SK-N-SH treated with all-trans-retinoic acid at 6 μM for 48 hours (cell line): ENCODE results near the gene CRKL.

ENCODE experiments used
- BACH2 ChIP-seq: fragments of 250-450 bp; sonication (Bioruptor Pico); IDR thresholded peaks from 2 replicates; pipeline ENCODE4 v1.9.0; 2021; ENCODE audit warnings: mild to moderate bottlenecking, borderline replicate concordance
- CSDC2 ChIP-seq: fragments of 250-450 bp; sonication (Bioruptor Pico); IDR thresholded peaks from 2 replicates; pipeline ENCODE4 v1.5.0; 2020; ENCODE audit warnings: mild to moderate bottlenecking, moderate library complexity
- PPARA ChIP-seq: fragments of 250-450 bp; sonication (Bioruptor Pico); IDR thresholded peaks from 2 replicates; pipeline ENCODE4 v1.5.0; 2020; ENCODE audit warnings: mild to moderate bottlenecking, borderline replicate concordance
- SNAI2 ChIP-seq: fragments of 250-450 bp; sonication (Bioruptor Pico); IDR thresholded peaks from 2 replicates; pipeline ENCODE4 v1.5.0; 2020; ENCODE audit warnings: mild to moderate bottlenecking, moderate library complexity
- TOX ChIP-seq: fragments of 250-450 bp; sonication (Bioruptor Pico); IDR thresholded peaks from 2 replicates; pipeline ENCODE4 v1.8.0; 2021; ENCODE audit warnings: mild to moderate bottlenecking, moderate library complexity, borderline replicate concordance
- ZFP3 ChIP-seq: fragments of 250-450 bp; sonication (Bioruptor Pico); IDR thresholded peaks from 2 replicates; pipeline ENCODE4 v1.5.0; 2020; ENCODE audit warnings: mild to moderate bottlenecking, moderate library complexity
- ZFP30 ChIP-seq: fragments of 450-650 bp; formaldehyde crosslinking; IDR thresholded peaks from 2 replicates; pipeline ENCODE4 v1.5.0; 2022; ENCODE audit warnings: mild to moderate bottlenecking, moderate library complexity
- ZNF565 ChIP-seq: fragments of 450-650 bp; formaldehyde crosslinking; conservative IDR thresholded peaks from 2 replicates; pipeline ENCODE4 v1.5.0; 2020; ENCODE audit warnings: low read depth, mild to moderate bottlenecking, moderate library complexity
- TF ChIP-seq, protein P1 (sequence below): fragments of 250-450 bp; sonication (Bioruptor Pico); IDR thresholded peaks from 2 replicates; pipeline ENCODE4 v1.8.0; 2021; ENCODE audit warnings: low read depth, mild to moderate bottlenecking, moderate library complexity, borderline replicate concordance
- TF ChIP-seq, protein P2 (sequence below): fragments of 250-450 bp; sonication (Bioruptor Pico); IDR thresholded peaks from 2 replicates; pipeline ENCODE4 v1.5.1; 2021; ENCODE audit warnings: mild to moderate bottlenecking, moderate library complexity
- TF ChIP-seq, protein P3 (sequence below): fragments of 250-450 bp; sonication (Bioruptor Pico); IDR thresholded peaks from 2 replicates; pipeline ENCODE4 v1.8.0; 2020; ENCODE audit warnings: mild to moderate bottlenecking, moderate library complexity, borderline replicate concordance
- TF ChIP-seq, protein P4 (sequence below): fragments of 250-450 bp; sonication (Bioruptor Pico); IDR thresholded peaks from 2 replicates; pipeline ENCODE4 v1.5.0; 2020; ENCODE audit warnings: mild to moderate bottlenecking, moderate library complexity

DNA sequence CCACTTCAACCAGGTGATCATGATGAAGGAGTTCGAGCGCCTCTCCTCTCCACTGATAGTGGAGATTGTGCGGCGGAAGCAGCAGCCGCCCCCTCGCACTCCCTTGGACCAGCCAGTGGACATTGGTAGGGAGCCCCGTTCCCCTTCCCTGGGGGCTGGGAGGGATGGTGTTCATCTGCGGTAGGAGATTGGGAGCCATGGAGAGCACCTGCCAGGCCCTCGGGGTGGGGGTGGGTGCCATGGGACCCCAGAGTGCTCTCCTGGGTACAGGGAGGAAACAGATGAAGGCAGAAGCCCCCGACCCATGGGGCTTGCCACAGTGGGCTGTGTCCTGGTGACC lies 77.7 kb downstream of the CRKL start:
- TF ChIP-seq ZNF565 (CRISPR knock-in tag) (no peak), TOX (no peak), PPARA (CRISPR knock-in tag) (no peak), ZFP30 (CRISPR knock-in tag) (no peak), CSDC2 (CRISPR knock-in tag) (no peak), ZFP3 (CRISPR knock-in tag) (no peak), BACH2 (CRISPR knock-in tag) (no peak), SNAI2 (CRISPR knock-in tag) (no peak)
- TF ChIP-seq, protein P1, sequence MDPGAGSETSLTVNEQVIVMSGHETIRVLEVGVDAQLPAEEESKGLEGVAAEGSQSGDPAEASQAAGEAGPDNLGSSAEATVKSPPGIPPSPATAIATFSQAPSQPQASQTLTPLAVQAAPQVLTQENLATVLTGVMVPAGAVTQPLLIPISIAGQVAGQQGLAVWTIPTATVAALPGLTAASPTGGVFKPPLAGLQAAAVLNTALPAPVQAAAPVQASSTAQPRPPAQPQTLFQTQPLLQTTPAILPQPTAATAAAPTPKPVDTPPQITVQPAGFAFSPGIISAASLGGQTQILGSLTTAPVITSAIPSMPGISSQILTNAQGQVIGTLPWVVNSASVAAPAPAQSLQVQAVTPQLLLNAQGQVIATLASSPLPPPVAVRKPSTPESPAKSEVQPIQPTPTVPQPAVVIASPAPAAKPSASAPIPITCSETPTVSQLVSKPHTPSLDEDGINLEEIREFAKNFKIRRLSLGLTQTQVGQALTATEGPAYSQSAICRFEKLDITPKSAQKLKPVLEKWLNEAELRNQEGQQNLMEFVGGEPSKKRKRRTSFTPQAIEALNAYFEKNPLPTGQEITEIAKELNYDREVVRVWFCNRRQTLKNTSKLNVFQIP (CRISPR knock-in tag), result no peak
- TF ChIP-seq, protein P2, sequence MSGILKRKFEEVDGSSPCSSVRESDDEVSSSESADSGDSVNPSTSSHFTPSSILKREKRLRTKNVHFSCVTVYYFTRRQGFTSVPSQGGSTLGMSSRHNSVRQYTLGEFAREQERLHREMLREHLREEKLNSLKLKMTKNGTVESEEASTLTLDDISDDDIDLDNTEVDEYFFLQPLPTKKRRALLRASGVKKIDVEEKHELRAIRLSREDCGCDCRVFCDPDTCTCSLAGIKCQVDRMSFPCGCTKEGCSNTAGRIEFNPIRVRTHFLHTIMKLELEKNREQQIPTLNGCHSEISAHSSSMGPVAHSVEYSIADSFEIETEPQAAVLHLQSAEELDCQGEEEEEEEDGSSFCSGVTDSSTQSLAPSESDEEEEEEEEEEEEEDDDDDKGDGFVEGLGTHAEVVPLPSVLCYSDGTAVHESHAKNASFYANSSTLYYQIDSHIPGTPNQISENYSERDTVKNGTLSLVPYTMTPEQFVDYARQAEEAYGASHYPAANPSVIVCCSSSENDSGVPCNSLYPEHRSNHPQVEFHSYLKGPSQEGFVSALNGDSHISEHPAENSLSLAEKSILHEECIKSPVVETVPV (CRISPR knock-in tag), result no peak
- TF ChIP-seq, protein P3, sequence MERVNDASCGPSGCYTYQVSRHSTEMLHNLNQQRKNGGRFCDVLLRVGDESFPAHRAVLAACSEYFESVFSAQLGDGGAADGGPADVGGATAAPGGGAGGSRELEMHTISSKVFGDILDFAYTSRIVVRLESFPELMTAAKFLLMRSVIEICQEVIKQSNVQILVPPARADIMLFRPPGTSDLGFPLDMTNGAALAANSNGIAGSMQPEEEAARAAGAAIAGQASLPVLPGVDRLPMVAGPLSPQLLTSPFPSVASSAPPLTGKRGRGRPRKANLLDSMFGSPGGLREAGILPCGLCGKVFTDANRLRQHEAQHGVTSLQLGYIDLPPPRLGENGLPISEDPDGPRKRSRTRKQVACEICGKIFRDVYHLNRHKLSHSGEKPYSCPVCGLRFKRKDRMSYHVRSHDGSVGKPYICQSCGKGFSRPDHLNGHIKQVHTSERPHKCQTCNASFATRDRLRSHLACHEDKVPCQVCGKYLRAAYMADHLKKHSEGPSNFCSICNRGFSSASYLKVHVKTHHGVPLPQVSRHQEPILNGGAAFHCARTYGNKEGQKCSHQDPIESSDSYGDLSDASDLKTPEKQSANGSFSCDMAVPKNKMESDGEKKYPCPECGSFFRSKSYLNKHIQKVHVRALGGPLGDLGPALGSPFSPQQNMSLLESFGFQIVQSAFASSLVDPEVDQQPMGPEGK (CRISPR knock-in tag), result no peak
- TF ChIP-seq, protein P4, sequence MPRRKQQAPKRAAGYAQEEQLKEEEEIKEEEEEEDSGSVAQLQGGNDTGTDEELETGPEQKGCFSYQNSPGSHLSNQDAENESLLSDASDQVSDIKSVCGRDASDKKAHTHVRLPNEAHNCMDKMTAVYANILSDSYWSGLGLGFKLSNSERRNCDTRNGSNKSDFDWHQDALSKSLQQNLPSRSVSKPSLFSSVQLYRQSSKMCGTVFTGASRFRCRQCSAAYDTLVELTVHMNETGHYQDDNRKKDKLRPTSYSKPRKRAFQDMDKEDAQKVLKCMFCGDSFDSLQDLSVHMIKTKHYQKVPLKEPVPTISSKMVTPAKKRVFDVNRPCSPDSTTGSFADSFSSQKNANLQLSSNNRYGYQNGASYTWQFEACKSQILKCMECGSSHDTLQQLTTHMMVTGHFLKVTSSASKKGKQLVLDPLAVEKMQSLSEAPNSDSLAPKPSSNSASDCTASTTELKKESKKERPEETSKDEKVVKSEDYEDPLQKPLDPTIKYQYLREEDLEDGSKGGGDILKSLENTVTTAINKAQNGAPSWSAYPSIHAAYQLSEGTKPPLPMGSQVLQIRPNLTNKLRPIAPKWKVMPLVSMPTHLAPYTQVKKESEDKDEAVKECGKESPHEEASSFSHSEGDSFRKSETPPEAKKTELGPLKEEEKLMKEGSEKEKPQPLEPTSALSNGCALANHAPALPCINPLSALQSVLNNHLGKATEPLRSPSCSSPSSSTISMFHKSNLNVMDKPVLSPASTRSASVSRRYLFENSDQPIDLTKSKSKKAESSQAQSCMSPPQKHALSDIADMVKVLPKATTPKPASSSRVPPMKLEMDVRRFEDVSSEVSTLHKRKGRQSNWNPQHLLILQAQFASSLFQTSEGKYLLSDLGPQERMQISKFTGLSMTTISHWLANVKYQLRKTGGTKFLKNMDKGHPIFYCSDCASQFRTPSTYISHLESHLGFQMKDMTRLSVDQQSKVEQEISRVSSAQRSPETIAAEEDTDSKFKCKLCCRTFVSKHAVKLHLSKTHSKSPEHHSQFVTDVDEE, result no peak
